NCI-H128 (cell line): Measurements from ENCODE around the gene VKORC1L1.
"Not testable (repeated sequence)": the region's sequence is repeated elsewhere in the genome, so short reads cannot be mapped to it uniquely, and the experiment has no call there.

Source experiments
- DNase-seq: peaks from one replicate; lab custom pipeline; 2025; ENCODE audit not compliant: unreplicated experiment; lab: John Stamatoyannopoulos, UW

The VKORC1L1 gene

DNA sequence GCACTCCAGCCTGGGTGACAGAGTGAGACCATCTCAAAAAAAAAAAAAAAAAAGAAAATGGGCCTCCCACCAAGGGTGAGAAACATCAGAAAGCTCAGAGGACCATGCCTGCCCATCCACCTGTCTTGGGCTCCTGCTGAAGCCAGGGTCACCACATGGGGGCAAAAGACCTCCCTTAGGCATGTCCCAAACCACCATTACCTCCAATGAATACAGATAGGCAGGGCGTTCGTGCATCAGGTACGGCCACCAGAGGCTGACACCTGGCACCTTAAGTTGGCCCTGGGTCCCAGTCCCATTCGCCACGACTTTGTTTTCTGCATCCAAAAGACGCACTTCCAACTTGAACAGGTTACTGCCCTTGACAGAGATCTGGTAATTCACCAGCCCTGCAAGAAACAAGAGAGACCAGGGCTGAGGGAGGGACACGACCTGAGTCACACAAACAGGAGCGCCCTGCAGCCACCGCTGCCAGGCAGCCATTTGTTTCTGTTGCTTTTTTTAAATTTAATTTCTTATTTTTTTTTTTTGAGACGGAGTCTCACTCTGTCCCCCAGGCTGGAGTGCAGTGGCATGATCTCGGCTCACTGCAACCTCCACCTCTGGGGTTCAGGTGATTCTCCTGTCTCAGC lies 103.1 kb downstream of the VKORC1L1 start:
- no peak for DNase-seq

DNA sequence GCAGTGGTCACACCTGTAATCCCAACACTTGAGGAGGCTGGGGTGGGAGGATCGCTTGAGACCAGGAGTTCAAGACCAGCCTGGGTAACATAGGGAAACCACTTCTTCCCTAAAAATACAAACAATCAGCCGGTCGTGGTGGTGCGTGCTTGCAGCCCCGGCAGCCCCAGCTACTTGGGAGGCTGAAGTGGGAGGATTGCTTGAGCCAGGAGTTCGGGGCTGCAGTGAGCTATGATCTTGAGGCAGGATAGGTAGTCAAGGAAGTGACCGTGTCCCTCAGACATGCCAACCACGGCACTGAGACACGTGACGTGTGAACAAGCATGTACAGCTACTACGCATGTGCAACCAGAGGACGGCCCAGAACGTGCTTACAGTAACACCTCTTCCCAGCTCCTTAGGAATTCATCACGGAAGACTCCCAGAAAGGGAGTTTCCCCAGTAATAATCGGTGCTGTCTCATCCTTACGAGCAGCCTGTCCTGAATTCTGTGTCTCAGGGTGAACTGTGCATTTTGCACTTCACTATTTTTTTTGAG lies 103.9 kb downstream of the VKORC1L1 start:
- no peak for DNase-seq

DNA sequence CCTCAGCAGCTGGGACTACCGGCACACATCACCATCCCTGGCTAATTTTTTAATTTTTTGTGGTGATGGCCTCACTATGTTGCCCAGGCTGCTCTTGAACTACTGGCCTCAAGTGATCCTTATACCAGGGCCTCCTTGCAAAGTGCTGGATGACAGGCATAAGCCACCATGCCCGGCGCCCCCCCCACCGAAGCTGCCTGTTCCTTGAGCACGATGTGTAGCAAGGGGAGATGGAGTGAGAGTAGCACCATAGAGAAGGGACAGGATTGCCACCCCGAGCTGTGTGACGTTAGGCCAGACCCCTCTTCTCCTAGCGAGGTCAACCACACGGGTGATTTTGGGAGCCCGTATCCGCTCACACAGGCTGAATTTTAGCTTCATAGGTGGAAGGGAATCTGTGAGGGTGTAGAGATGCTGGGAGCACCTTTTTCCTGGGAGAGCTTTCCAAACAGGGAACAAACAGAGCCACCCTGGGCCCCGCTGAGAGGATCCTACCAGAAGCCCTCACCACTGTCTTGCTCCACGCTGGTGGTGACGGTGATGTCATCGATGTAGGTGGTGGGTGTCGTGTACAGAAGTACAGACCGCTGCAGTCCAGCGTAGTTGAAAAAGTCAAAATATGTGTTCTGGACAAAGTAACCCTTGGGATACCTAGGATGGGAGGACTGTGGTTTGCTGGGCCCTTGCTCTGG lies 106.2 kb downstream of the VKORC1L1 start:
- DNase-seq = no peak

DNA sequence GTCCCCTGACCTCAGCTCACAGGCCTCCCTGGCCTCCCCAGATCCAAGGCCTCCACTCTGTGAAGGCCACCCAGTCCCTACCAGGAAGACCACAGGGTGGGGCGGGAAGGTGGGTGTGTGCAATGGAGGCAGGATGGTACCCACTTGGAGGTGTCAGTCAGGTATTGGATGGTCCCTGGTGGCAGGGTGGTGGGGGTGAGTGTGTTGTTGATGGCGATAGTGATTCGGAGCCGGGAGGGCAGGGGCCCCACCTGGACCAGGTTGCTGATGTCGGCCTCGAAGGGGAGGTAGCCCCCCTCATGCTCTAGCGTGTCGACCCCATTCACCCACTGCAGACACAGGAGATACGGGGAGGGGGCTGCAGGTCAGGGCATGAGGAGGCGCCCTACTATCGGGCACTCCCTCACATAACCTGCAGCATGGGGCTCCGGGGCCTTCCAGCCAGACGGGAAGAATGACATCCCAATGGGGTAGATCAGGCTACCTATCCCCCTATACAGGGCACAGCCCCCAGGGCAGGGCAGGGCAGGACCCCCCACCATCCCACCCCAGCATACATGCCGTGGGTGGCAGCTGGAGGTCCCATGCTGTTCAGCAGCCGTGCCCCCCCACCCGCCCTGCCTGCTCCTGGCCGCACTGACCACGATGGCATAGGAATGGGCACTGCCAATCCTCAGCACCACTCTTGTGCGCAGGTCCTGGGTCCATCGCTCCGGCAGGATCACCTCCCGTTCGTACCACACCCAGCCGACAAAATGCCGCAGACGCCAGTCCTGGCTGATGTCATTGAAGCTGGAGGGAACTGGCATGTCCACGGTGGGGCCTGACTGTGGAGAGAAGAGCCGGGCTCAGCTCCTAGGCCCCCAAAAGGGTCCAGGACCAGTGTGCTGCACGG lies 107.0 kb downstream of the VKORC1L1 start:
- DNase-seq = no peak

DNA sequence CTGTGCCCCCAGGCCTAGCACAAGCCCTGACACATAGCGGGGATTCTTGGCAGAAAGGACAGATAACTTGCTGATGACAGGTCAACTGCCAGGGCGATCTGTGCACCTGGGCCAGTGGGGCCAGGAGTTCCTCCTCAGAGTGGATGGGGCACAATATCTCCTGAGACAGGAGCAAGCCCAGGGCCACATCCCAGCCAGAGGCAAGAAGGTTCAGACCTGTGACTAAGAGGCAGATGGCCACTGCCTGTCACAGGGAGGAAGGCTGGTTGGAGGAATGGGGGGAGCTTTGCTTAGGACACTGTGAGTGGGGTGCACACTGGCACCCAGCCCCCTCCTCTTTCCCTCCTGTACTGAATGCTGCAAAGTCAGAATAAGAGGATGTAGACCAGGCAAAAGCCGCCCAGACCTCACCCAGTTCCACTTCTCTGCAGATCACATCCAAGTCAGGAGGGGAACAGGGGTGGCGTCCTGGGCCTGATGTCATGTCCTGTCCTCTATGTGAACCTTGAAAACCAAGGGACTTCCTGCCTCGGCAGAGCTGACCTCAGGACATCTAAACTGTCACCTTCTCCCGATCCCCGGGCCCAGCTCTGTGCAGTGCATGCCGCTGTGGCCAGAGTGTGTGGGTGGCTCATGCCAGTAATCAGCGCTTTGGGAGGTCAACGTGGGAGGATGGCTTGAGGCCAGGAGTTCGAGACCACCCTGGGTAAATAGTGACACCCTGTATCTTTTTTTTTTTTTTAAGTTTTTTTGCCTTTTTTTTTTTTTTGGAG lies 107.8 kb downstream of the VKORC1L1 start:
- no peak for DNase-seq

DNA sequence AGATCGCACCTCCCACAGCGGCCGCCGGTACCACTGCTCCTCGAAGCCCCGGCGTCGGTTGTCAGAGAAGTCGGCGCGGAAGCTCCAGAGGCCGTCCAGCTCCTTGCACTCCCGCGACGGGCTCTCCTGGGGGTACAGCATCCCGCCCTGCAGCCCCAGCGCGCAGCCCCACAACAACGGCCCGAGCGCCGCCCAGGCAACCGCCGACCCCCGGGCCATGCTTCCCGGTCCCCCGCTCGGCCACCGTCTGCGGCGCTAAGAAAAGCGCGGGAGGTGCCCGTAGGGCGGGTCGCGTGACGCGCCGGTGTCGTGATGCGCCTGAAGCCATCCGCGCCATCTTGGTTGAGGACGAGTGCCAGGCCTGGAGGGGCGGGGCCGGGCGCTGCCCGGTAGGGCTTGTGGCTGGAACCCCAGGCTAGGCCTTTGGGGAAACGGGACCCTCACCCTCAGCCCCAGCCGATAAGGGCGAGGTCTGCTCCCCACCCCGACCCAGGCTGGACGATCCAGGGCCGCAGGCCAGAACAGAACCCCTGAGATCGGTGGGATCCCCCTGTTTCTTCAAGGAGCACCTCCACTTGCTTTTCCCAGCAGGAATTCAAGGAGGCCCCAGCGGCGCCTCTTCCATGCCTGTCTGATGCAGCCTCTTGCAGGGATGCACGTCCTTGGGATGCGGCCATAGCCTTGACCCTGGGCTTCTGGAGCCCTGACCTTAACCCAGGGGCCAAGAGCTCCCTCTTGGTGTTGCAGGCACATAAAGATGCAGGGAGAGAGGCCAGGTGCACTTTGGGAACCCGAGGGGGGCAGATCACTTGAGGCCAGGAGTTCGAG lies 109.3 kb downstream of the VKORC1L1 start, which contains the start of gene GUSB:
TSS of gene GUSB (minus strand) at position 249 of the 828 bp plus-strand sequence. CDS start at position 219, 30 bp downstream.
- DNase-seq = peak; percentile 82

DNA sequence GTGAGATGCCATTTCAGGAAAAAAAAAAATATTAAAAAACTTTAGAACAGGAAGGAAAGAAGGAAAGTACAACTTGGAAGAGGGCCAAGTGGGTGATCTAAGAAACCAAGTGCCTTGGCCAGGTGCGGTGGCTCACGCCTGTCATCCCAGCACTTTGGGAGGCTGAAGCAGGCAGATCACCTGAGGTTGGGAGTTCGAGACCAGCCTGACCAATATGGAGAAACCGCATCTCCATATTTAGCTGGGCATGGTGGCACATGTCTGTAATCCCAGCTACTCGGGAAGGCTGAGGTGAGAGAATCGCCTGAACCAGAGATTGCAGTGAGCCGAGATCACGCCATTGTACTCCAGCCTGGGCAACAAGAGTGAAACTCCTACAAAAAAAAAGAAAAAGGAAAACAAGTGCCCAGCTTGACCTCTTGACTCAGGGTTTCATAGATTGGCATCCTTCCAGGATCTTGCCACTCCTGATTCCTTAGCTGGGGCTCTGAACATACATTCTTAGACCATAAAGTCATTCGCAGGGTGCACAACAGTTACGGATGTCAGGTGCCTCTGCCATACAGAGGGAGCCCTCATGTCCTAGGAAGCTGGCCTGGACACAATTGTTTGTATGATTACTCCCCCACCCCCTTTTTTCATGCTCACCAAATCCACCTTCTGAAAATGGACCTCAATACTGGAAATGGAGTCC lies 111.2 kb downstream of the VKORC1L1 start:
- no peak for DNase-seq

DNA sequence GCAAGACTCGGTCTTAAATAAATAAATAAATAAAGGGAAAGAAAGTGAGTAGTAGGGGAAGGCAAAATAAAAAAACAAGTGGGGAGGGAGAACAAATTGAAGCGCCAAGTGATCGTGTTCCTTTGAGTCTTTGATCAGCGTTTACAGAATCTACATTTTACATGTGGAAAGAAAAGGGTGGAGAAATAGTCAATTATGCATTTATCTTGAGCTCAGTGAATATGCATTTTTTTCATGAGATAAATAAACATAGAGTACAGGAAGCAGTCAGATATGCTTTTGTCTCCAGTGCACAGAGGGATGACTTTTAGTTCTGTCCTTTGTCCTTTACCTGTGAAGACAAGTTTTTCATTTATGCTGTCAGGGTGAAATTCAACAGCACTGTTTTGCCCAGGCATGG lies 115.2 kb downstream of the VKORC1L1 start:
- no peak for DNase-seq

DNA sequence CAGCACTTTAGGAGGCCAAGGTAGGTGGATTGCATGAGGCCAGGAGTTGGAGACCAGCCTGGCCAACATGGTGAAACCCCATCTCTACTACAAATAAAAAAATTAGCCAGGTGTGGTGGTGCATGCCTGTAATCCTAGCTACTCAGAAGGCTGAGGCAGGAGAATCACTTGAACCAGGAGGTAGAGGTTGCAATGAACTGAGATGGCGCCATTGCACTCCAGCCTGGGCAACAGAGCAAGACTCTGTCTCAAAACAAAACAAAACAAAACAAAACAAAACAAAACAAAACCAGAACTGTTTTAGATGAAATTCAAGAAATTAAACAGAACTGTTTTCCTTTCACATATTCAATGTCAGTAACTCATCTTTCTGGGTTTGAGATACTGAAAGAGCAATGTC lies 115.6 kb downstream of the VKORC1L1 start:
- not testable (repeated sequence) for DNase-seq

DNA sequence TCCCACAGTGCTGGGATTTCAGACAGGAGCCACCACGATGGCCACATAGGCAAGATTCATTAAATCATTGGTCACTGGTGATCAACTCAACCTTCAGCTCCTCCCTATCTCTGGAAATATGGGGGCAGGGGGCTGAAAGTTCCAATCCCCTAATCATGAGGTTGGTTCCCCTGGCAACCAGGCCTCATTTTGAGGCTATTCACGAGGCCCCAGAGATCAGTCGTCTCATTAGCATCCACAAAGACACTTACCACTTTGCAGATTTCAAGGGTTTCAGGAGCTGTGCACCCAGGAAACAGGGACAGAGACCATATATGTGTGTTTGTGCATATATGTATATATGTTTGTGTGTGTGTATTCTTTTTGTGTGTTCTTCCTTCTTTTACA lies 116.8 kb downstream of the VKORC1L1 start:
- DNase-seq = no peak

DNA sequence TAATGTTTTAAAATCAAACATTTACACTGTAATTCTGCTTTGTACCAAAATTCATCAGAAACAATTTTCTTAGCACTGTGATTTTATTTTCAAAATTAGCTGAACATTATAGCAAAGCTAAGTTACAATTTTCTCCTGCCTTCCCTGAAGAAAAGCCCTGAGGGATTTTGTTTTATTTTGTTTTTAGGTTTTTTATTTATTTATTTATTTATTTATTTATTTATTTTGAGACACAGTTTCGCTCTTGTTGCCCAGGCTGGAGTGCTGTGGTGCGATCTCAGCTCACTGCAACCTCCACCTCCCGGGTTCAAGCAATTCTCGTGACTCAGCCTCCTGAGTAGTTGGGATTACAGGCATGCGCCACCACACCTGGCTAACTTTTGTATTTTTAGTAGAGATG lies 119.0 kb downstream of the VKORC1L1 start:
- DNase-seq = not testable (repeated sequence)

DNA sequence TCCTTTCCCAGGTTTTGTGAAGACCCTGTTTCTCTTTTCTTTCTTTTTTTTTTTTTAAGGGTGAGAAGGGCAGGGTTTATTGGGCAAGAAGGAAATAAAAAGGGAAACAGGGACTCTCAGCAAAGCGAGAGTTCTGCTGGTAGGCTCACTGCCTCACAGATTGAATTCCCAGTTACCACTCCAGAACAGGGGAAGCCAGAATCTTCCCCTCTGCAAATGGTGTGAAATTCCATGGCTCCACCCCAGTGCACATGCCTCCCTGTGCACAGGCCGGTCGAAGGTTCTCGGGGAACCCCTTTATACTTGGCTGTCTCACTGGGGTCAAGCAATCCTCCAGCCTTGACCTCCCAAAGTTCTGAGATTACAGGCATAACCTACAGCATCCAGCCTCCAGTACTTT lies 119.7 kb downstream of the VKORC1L1 start:
- DNase-seq = no peak

DNA sequence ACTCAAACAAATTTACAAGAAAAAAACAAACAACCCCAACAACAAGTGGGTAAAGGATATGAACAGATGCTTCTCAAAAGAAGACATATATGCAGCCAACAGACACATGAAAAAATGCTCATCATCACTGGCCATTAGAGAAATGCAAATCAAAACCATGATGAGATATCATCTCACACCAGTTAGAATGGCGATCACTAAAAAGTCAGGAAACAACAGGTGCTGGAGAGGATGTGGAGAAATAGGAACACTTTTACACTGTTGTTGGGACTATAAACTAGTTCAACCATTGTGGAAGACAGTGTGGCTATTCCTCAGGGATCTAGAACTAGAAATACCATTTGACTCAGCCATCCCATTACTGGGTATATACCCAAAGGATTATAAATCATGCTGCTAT lies 122.1 kb downstream of the VKORC1L1 start:
- DNase-seq = not testable (repeated sequence)

DNA sequence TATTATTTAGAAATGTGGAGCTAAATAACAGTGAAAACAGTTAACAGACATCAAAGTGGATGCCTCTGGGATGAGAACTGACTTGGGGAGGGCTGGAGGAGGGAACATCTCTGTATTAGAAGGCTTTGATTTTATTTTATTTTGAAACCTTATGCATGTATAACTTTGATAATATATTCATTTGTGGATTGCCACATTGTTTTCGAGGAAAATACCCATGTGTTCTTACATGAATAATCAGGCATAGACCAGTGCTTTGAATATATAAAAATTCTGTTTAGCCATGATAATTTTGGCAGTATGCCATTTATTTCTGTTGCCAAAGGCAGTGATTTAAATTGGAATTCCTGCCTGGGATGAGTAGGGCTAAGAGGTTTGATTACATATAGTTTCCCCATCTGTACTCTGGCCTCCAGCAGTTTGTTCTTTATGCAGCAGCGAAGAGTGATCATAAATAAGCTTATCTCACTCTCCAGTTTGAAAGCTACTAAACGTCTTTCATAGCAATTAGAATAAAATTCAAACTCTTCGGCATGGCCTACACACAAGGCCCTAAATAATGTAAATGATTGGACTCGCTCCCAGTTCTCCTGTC lies 128.0 kb downstream of the VKORC1L1 start:
- not testable (repeated sequence) for DNase-seq

DNA sequence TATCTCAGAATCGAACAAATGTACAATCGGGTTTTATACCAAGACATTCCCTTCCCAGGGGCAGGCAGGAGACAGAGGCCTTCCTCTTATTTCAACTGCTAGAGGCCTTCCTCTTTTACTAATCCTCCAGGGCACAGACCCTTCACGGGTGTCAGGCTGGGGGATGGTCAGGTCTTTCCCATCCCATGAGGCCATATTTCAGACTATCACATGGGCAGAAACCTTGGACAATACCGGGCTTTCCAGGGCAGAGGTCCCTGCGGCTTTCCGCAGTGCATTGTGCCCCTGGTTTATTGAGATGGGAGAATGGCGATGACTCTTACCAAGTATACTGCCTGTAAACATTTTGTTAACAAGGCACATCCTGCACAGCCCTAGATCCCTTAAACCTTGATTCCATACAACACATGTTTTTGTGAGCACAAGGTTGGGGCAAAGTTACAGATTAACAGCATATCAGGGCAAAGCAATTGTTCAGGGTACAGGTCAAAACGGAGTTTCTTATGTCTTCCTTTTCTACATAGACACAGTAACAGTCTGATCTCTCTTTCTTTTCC lies 132.3 kb downstream of the VKORC1L1 start:
- not testable (repeated sequence) for DNase-seq

DNA sequence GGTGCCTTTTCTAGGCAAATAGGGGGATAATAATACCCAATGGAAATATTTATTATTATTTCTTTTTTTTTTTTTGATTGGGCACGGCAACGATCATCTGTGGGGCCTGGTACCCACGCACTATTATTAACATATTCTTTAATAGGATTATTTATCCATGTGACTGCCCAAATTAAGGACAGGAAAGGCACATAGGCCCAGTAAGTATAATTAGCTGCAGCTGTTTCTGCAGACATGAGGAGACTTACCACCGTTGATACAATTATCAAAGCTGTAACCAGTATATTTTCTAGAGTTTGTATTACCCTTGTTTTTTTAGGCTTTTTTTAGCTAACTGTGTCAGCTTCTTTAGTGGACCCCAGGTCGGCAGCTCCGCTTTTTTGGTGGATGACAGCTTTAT lies 134.4 kb downstream of the VKORC1L1 start:
- no peak for DNase-seq
